GM19043 (cell line): ENCODE measurements around the gene GP9.
"Not testable (repeated sequence)": the region's sequence is repeated elsewhere in the genome, so short reads cannot be mapped to it uniquely, and the experiment has no call there.

Source experiments
- ATAC-seq: cut with Tn5 transposase; IDR thresholded peaks from one replicate; pipeline ENCODE4 v1.9.1; 2021; ENCODE audit warnings: low read depth; ENCODE audit not compliant: unreplicated experiment

GP9 gene

DNA sequence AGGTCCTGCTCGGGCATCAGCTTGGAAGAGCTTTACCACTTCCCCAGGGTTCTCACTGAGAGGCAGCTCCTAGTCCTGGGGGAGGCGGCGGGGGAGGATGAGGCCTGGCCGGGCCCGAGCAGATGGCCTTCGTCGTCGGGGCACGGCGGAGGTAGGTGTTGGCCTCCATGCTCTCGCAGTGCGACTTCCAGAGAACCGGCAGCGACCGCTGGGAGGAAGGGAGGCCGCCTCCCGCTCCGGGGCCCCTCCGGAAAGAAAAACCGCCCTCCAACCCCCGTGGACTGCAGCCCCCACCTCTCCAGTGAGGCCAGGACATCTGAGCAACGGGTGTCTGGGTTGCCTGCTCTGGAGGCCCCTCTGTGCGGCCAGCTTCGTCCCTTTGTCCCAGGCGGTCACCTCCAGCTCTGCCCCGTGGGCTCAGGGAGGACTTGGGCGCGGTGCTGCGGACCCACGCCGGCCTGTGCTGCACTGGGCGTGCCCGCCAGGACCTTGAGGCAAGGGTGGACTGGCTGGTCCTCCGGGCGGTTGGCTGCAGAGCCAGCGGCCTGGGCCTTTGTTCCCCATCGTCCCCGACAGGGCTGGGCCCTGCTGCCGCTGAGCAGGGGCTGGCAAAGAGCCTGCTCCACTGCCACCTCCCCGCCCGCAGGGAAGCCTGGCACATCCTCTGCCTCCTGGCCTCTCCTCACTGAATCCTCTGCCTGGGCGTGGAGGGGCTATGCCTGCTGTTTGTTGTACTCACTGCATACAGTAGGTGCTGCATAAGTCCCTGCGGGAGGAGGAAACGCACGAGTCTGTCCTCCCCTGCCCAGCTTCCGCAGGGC, 13.6 kb upstream of the GP9 start:
- ATAC-seq = no peak

DNA sequence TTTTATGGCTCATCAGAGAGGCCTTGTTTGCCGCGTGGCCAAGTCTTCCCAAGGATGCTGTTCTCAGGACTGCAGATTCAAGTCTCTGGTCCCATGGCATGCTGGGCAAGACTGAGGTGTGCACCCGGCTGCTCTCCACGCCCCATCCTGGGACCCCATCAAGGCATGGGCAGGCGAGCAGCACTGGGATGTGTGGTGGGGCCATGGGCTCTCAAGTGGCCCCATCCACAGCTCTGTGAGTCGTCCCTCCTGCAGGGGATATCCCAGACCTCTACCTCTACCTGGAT, 13.1 kb upstream of the GP9 start:
- no peak for ATAC-seq

- no peak for ATAC-seq
Measured at GRCh38 chr3:129050556-129051295, 9.9 kb upstream of the GP9 start.

DNA sequence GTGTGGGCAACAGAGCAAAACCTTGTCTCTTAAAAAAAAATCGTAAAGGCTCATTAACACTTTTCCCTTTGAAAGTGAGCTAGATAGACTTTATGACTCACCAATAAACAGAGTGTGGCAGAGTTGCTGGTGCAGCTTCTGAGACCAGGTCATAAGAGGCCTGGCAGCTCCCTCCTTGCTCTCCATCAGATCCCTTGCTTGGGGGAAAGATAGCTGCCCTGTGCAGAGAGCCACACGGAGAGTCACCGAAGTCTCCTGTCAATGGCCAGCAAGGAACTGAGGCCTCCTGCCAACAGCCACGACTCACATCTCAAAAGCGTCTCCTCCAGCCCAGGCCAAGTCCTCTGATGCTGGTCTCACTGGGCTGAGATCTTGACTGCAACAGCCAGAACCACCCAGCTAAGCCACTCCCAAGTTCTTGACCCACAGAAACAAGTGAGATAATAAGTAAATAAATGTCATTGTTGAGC, 8.7 kb upstream of the GP9 start:
- ATAC-seq = no peak

- ATAC-seq = no peak
Measured at GRCh38 chr3:129052675-129053074, 7.9 kb upstream of the GP9 start.

GRCh38 chr3:129054605-129055104, 5.9 kb upstream of the GP9 start:
- no peak for ATAC-seq

DNA sequence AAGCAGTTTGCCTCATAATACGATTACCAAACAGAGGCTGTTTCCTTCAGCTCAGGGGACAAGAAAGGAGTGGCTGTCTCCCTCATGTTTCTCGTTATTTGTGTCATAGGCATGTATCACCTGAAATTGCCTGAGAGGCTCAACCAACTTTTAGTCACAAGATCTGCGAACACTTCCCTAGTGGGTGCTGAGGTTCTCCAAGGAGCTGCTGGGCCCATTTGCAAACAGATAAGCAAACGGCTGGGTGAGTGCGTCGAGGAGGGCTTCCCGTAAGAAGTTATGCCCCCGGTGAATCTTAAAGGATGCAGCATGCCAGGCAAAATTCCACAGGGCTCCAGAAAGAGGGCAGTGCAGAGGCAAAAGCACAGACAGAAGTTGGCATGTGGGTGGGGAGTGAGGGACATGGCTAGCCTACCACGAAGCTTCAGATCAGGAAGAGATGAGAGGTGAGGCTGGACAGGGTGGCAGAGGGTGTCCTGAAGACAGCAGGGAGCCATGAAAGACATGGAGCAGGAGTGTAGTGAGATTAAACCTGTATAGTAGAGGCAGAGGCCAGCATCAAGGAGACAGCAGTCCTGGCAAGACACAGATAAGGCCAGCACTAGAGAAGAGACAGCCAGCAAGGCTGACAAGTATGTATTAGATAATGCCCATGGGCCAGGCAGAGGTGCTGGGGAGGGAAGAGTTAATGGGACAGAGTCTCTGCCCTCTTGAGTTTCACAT, 4.0 kb upstream of the GP9 start:
- ATAC-seq = no peak

DNA sequence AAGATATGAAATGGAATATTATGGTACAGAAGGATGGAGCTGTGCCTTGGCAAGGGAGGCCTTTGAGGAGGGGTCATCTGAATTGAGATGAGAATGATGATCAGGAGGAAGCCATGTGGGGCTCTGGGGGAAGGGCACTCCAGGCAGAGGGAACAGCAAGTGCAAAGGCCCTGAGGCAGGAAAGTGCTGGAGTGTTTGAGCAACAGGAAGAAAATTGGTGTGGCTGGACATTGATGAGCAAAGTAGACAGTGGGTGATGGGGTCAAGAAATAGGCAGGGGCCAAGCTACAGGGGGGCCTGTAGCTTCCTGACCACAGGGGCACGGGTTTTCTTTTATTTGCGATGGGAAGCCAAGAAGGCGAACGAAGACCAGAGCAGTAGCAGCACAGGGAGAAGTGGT, 3.3 kb upstream of the GP9 start:
- ATAC-seq = no peak

DNA sequence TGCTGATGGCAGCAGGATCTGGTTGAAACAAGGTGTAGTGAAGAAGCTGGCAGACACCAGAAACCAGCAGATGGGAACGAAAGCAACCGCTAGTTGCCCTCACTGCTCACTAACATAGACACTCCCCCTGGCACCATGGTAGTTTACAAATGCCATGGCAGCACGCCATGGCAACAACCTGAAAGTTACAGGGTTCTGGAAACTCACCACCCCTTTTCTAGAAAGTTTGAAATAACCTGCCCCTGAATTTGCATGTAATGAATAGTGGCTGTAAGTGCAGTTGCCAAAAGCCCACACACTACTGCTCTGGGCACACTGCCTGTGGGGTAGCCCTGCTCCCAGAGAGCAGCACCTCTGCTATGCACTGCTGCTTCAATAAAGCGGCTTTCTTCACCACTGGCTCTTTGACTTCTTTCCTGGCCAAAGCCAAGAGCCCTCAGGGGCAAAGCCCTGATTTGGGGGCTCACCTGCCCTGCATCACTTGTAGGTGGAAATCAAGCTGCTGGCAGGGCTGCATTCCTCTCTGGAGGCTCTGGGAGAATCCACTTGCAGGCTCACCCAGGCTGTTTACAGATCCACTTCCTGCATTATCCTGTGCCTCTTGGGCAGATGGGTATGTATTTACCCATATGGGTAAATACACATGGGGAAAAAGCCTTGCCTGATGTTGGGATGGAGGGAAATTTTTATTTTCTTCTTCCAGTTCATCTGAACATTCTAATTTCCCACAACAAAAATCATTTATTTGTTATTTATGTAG, 2.0 kb upstream of the GP9 start:
- ATAC-seq = no peak

GRCh38 chr3:129059311-129059958, 1.1 kb upstream of the GP9 start:
- no peak for ATAC-seq

DNA sequence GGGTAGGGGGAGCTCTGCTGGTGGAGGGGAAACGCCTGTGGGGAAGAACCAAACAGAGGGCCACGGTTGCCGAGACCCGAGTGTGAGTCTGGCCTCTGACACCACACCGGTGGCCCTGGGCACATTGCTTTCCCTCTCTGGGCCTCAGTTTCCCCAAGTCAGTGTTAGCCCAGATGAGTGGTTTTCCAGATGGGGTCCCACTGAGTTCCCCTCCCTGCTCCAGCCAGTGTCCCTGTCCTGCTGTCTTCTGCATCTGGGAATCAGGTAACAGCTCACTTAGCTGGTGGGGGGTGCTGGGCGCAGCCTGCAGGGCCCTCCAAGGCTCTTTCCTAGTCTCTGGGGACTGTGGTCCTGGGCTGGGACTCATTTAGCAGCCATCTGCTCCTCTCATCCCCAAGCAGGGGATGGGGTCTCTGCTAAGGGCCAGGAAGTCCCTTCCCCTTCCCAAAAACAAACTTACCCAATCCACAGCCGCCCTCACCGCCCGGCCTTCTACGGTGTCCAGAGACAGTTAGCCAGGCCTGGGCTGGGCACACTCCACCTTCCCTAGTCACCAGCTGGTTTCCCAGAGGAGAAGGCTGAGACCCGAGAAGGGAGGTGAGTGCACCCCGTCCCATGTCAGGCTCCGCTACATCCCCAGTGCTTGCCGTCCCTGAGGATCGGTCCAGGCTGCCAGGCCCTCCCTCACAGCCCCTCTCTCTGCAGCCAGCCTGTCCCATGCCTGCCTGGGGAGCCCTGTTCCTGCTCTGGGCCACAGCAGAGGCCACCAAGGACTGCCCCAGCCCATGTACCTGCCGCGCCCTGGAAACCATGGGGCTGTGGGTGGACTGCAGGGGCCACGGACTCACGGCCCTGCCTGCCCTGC, 676 bp downstream of the GP9 start:
- no peak for ATAC-seq

GRCh38 chr3:129061888-129062834, 1.6 kb downstream of the GP9 start:
- ATAC-seq = no peak

DNA sequence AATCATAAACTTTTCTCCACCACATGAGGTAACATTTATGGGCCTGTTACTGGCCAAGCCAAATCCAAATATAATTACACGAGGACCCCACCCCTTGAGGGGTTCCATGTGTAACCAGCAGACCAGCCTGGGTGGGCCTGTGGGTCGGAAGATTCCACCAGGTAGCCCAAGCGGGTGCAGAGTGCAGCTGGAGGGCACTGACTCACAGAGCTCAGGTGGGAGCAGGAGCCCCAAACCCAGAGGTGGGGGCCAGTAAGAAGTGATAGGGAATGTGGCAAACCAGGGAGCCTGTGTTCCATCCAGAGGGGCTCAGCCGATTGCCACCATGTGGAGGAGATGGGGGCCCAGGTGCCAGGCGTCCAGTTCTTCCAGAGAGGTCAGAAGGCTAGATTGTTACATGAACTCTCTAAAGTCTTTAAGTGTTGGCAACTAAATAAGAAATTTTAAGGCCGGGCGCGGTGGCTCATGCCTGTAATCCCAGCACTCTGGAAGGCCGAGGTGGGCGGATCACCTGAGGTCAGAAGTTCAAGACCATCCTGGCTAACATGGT, 2.6 kb downstream of the GP9 start:
- no peak for ATAC-seq

DNA sequence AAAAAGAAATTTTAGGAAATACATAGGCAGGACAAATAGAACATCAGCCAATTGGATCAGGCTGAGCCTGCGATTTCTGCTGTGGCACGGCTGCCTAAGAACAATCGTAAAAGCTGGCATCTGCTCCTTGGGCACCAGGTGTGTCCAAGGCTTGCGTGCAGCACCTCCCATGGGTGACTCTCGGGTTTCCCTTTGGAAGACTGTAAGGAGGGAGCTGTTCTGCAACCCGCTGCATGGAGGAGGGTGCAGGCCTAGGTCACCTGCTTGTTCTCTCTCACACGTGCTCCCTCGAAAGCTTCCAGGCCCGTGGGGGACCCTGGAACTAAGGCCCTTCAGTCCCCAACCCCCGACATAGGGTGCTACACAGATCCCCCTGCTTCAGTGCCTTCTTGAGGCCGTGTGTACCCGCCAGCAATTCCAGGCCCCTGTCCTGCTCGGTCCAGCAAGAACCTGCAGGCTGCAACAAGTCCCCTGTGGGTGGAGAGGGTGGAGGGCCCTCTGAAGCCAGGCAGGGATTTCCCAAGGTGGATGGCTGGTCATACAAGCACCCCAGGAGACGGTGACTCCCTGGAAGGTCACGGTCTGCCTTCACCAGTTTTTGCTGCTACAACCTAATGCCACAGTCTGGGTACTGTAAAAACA, 3.4 kb downstream of the GP9 start:
- no peak for ATAC-seq

DNA sequence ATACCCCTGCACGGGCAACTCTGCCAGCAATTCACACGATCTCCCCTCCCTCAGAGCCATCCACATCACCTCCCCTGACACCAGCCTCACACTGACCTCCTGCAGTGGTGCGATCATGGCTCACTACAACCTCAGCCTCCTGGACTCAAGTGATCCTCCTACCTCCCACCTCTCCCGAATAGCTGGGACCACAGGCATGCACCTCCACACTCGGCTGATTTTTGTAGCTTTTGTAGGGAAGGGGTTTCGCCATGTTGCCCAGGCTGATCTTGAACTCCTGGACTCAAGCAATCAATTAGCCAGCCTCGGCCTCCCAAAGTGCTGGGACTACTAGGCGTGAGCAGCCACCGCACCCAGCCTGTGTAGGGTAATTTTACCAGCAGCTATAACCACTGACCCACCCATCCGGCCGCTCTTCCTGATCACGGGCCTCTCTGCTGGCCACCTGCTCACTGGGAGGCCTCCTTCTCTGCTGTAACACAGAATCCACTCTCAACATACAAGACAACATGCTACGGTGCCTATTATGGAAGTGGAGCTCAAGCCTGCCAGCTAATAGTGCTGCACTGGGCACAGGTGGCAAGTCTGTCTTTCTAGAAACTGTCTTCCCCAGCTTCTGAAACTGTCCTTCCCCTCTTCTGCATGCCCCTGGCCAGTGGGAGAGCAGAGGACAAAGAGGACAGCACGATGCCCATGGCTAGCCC, 4.6 kb downstream of the GP9 start:
- no peak for ATAC-seq

DNA sequence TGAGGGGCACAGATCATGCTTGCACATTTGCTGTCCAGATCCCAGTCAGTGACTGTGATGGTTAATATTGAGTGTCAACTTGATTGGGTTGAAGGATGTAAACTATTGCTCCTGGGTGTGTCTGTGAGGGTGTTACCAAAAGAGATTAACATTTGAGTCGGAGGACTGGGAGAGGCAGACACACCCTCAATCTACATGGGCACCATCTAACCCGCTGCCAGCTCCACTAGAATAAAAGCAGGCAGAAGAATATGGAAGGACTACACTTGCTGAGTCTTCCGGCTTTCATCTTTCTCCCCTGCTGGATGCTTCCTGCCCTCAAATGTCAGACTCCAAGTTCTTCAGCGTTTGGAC, 5.1 kb downstream of the GP9 start:
- ATAC-seq = no peak

DNA sequence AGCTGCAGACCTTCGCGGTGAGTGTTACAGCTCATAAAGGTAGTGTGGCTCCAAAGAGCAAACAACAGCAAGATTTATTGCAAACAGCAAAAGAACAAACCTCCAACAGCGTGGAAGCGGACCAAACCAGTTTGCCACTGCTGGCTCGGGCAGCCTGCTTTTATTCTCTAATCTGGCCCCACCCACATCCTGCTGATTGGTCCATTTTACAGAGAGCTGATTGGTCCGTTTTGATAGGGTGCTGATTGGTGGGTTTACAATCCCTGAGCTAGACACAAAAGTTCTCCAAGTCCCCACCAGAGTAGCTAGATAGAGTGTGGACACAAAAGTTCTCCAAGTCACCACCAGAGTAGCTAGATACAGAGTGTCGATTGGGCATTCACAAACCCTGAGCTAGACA, 7.1 kb downstream of the GP9 start:
- ATAC-seq = not testable (repeated sequence)
